ENCODE data around the gene FBXL17.

- TF ChIP-seq CTCF (IDR thresholded peaks at IDR 0.05) (no peak), ZNF281 (CRISPR knock-in tag; IDR thresholded peaks at IDR 0.05) (no peak)
Observed at GRCh38 chr5:107887166-107887943, 494.5 kb downstream of the FBXL17 start.

Measured in WTC11 (cell line).